Effector memory CD8-positive, alpha-beta T cell (primary cell): ENCODE results near the gene HFE.

Source experiments
- ATAC-seq: fragments of 150-1000 bp; cut with Tn5 transposase; replicated peaks from 2 replicates; pipeline ENCODE4 v1.10.0; 2021; ENCODE audit warnings: mild to moderate bottlenecking, moderate library complexity
- DNase-seq, 3 experiments: peaks; one replicate each; pipeline ENCODE4 v3.0.0; 2021
- H3K27ac Mint-ChIP-seq, 2 donors: one replicate each; pipeline ENCODE4 v1.8.0; 2022; ENCODE audit warnings: mild to moderate bottlenecking in 2 of 2, mixed read lengths in 2 of 2, moderate library complexity in 2 of 2
- H3K27me3 Mint-ChIP-seq, 2 donors: one replicate each; pipeline ENCODE4 v1.8.0; 2022; ENCODE audit warnings: mixed read lengths in 2 of 2
- H3K36me3 Mint-ChIP-seq: one replicate; pipeline ENCODE4 v1.8.0; 2022; ENCODE audit warnings: mild to moderate bottlenecking, moderate library complexity, mixed read lengths; ENCODE audit not compliant: insufficient read depth
- H3K4me1 Mint-ChIP-seq, 2 donors: one replicate each; pipeline ENCODE4 v1.8.0; 2022; ENCODE audit warnings: low read depth in 2 of 2, mixed read lengths in 2 of 2
- H3K4me3 Mint-ChIP-seq, 2 donors: one replicate each; pipeline ENCODE4 v1.8.0; 2022; ENCODE audit warnings: mild to moderate bottlenecking in 2 of 2, mixed read lengths in 2 of 2, moderate library complexity in 2 of 2
- H3K9me3 Mint-ChIP-seq, 2 donors: one replicate each; pipeline ENCODE4 v1.8.0; 2022; ENCODE audit warnings: mixed read lengths in 2 of 2

HFE gene

GRCh38 chr6:26122793-26123674 lies 35.8 kb downstream of the HFE start:
- Mint-ChIP-seq H3K36me3 (peaks cover 57% of the 10 kb centered on the region), H3K4me3 (peak overlapping the region; percentile 91 to 97), H3K9me3 (no peaks in the 10 kb centered on the region), H3K4me1 (peaks cover 34 to 36% of the 10 kb centered on the region in 2 donors), H3K27ac (peak overlapping the region; percentile 100), H3K27me3 (no peaks in the 10 kb centered on the region)
- ATAC-seq (peak; percentile 59), DNase-seq (peak; percentile 78 to 86 (median 79))

GRCh38 chr6:26123675-26123946 lies 36.4 kb downstream of the HFE start:
- Mint-ChIP-seq H3K27me3 (no peaks in the 10 kb centered on the region), H3K36me3 (peaks cover 61% of the 10 kb centered on the region), H3K9me3 (no peaks in the 10 kb centered on the region), H3K4me3 (peak overlapping the region; percentile 91 to 97), H3K4me1 (peaks cover 39 to 42% of the 10 kb centered on the region in 2 donors), H3K27ac (peak overlapping the region; percentile 100)
- ATAC-seq (no peak), DNase-seq (peak in 2 of 3 experiments; percentile 84 to 91)

GRCh38 chr6:26123947-26124780 lies 36.9 kb downstream of the HFE start:
- Mint-ChIP-seq H3K9me3 (no peaks in the 10 kb centered on the region), H3K27ac (peak overlapping the region; percentile 100), H3K27me3 (no peaks in the 10 kb centered on the region), H3K36me3 (peaks cover 61% of the 10 kb centered on the region), H3K4me3 (peak overlapping the region; percentile 91 to 97), H3K4me1 (peaks cover 39 to 43% of the 10 kb centered on the region in 2 donors)
- ATAC-seq (peak; percentile 82), DNase-seq (peak in 2 of 3 experiments; percentile 32 to 81)

GRCh38 chr6:26124781-26125685 lies 37.8 kb downstream of the HFE start:
- Mint-ChIP-seq H3K9me3 (no peaks in the 10 kb centered on the region), H3K36me3 (peaks cover 65% of the 10 kb centered on the region), H3K27me3 (no peaks in the 10 kb centered on the region), H3K4me3 (peak overlapping the region; percentile 91 to 97), H3K27ac (peak overlapping the region; percentile 100), H3K4me1 (peaks cover 41 to 43% of the 10 kb centered on the region in 2 donors)
- no peak for ATAC-seq
- peak in 1 of 3 experiments; percentile 36 for DNase-seq

GRCh38 chr6:26126394-26127235 lies 39.4 kb downstream of the HFE start:
- ATAC-seq (no peak), DNase-seq (no peak)
- Mint-ChIP-seq H3K27ac (peak overlapping the region; percentile 100), H3K4me1 (peaks cover 41 to 47% of the 10 kb centered on the region in 2 donors), H3K36me3 (peaks cover 63% of the 10 kb centered on the region), H3K9me3 (no peaks in the 10 kb centered on the region), H3K27me3 (no peaks in the 10 kb centered on the region), H3K4me3 (peak overlapping the region; percentile 91 to 97)

GRCh38 chr6:26128013-26128771 lies 41.0 kb downstream of the HFE start:
- Mint-ChIP-seq H3K9me3 (no peaks in the 10 kb centered on the region), H3K4me1 (peaks cover 38 to 43% of the 10 kb centered on the region in 2 donors), H3K36me3 (peaks cover 53% of the 10 kb centered on the region), H3K27ac (peak overlapping the region; percentile 44 to 100), H3K27me3 (no peaks in the 10 kb centered on the region), H3K4me3 (peak overlapping the region; percentile 91 to 97)
- DNase-seq (no peak), ATAC-seq (no peak)

GRCh38 chr6:26129656-26130055 lies 42.4 kb downstream of the HFE start:
- peaks cover 38% of the 10 kb centered on the region for H3K36me3 Mint-ChIP-seq
- H3K27ac Mint-ChIP-seq = no peak overlapping the region
- no peaks in the 10 kb centered on the region for H3K9me3 Mint-ChIP-seq
- peaks cover 28 to 36% of the 10 kb centered on the region in 2 donors for H3K4me1 Mint-ChIP-seq
- DNase-seq = no peak
- no peak overlapping the region for H3K4me3 Mint-ChIP-seq
- no peaks in the 10 kb centered on the region for H3K27me3 Mint-ChIP-seq
- peak; percentile 16 for ATAC-seq

GRCh38 chr6:26130581-26131249 lies 43.5 kb downstream of the HFE start:
- H3K9me3 Mint-ChIP-seq = no peaks in the 10 kb centered on the region
- H3K27me3 Mint-ChIP-seq = no peaks in the 10 kb centered on the region
- H3K27ac Mint-ChIP-seq = no peak overlapping the region
- ATAC-seq (no peak), DNase-seq (no peak)
- no peak overlapping the region for H3K4me3 Mint-ChIP-seq
- peaks cover 30% of the 10 kb centered on the region for H3K36me3 Mint-ChIP-seq
- peaks cover 25 to 33% of the 10 kb centered on the region in 2 donors for H3K4me1 Mint-ChIP-seq

GRCh38 chr6:26131618-26132017 lies 44.4 kb downstream of the HFE start:
- peaks cover 23% of the 10 kb centered on the region for H3K36me3 Mint-ChIP-seq
- H3K27me3 Mint-ChIP-seq = no peaks in the 10 kb centered on the region
- no peak overlapping the region for H3K4me3 Mint-ChIP-seq
- DNase-seq (no peak), ATAC-seq (no peak)
- H3K27ac Mint-ChIP-seq = peak overlapping the region in 1 of 2 donors; percentile 49
- no peaks in the 10 kb centered on the region for H3K9me3 Mint-ChIP-seq
- H3K4me1 Mint-ChIP-seq = peaks cover 25 to 34% of the 10 kb centered on the region in 2 donors

- Mint-ChIP-seq H3K36me3 (peaks cover 8% of the 10 kb centered on the region), H3K4me3 (no peak overlapping the region), H3K27me3 (no peaks in the 10 kb centered on the region), H3K4me1 (peaks cover 9 to 18% of the 10 kb centered on the region in 2 donors), H3K27ac (no peak overlapping the region), H3K9me3 (no peaks in the 10 kb centered on the region)
- ATAC-seq (no peak), DNase-seq (no peak)
These were observed 46.5 kb downstream of the HFE start for GRCh38 chr6:26133730-26134129.

GRCh38 chr6:26136321-26136720 lies 49.1 kb downstream of the HFE start:
- Mint-ChIP-seq H3K4me1 (peaks cover 6 to 15% of the 10 kb centered on the region in 2 donors), H3K4me3 (no peak overlapping the region), H3K36me3 (no peaks in the 10 kb centered on the region), H3K27me3 (no peaks in the 10 kb centered on the region), H3K9me3 (no peaks in the 10 kb centered on the region), H3K27ac (no peak overlapping the region)
- no peak for DNase-seq
- ATAC-seq = no peak
